Stimulated activated CD4-positive, alpha-beta T cell treated with anti-CD3 and anti-CD28 coated beads, Interleukin-2, amount 100 ng/mL, for 4 hours (primary cell): ENCODE data around the gene LCN2.

Experiments
- DNase-seq: peaks from one replicate; pipeline ENCODE4 v3.0.0-alpha.2; 2020; ENCODE audit warnings: low read depth

Gene LCN2

GRCh38 chr9:128150594-128151308, 1.5 kb downstream of the LCN2 start:
- no peak for DNase-seq

- no peak for DNase-seq
Observed at GRCh38 chr9:128151309-128152132, 2.3 kb downstream of the LCN2 start.

- no peak for DNase-seq
Observed at GRCh38 chr9:128152133-128153059, 3.1 kb downstream of the LCN2 start.

GRCh38 chr9:128153060-128153946, 4.0 kb downstream of the LCN2 start:
- DNase-seq, result no peak

- DNase-seq, result no peak
Observed at GRCh38 chr9:128153947-128154695, 4.9 kb downstream of the LCN2 start.

GRCh38 chr9:128155736-128156500, 6.7 kb downstream of the LCN2 start:
- DNase-seq, result no peak

- peak; percentile 8 for DNase-seq
Observed at GRCh38 chr9:128159522-128159783, 10.2 kb downstream of the LCN2 start.

GRCh38 chr9:128159784-128160602, 10.7 kb downstream of the LCN2 start, which contains the start of gene BBLN:
TSS of gene BBLN (plus strand) at chr9:128160265. CDS start at chr9:128160408, 143 bp downstream.
- peak; percentile 91 for DNase-seq

GRCh38 chr9:128160603-128160987, 11.3 kb downstream of the LCN2 start:
- DNase-seq, result peak; percentile 56

GRCh38 chr9:128161215-128161902, 12.1 kb downstream of the LCN2 start:
- DNase-seq, result no peak

- no peak for DNase-seq
Observed at GRCh38 chr9:128162215-128163026, 13.2 kb downstream of the LCN2 start.

- DNase-seq, result no peak
Observed at GRCh38 chr9:128163027-128163515, 13.8 kb downstream of the LCN2 start.

- DNase-seq, result no peak
Observed at GRCh38 chr9:128163523-128164306, 14.5 kb downstream of the LCN2 start.

GRCh38 chr9:128164307-128164885, 15.1 kb downstream of the LCN2 start:
- DNase-seq, result no peak

- no peak for DNase-seq
Observed at GRCh38 chr9:128166169-128166568, 16.9 kb downstream of the LCN2 start.

- no peak for DNase-seq
Observed at GRCh38 chr9:128167209-128167608, 18.0 kb downstream of the LCN2 start.
